ENCODE data around the gene TMC3.

Gene TMC3

DNA sequence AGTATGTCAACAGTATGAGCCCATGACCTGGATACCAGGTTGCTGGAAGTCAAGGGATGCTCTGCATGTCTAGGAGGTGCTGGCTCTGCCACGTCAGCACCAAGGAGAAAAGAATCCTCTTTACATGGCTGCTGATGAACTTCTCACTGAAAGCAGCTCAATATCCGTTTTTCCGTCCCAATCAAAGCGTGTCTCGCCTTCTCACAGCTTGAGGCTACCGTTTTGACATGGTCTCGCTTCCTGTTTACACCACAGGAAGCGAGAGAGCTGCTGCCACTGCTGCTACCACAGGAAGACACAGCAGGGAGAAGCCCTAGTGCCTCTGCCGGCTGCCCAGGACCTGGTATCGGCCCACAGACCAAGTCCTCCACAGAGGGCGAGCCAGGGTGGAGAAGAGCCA lies 77.3 kb downstream of the TMC3 start:
- peaks cover 5% of the 10 kb centered on the region; the same call in 1 of the 2 replicates for H3K4me1 ChIP-seq (ENCODE audit: insufficient read depth, low read length)
- WGBS, result 77% methylated on average over 11 of the region's 11 CpGs

DNA sequence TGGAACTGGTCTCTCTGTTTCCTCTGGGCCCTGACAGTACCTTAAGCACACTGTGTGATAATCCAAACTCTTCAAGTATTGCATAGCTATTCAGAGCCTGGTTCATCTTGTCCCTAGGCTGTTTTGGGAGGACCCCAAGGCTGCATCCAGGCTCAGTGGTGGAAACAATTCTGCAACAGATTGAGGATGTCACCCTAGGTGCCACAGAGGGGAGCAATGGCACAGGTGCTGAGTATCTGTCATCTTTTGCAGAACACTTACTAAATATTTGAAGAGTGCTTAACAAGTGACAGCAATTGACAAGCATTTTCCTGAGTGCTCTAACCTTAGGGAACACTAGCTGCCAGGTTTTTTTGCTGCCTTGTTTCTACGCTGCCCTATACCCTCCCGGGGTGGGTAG lies 77.8 kb downstream of the TMC3 start:
- H3K9ac ChIP-seq (ENCODE audit: low read depth, low read length), result no peak overlapping the region

More for the DNA sequence above, 77.3 kb downstream of the TMC3 start:
- H3K4me3 ChIP-seq (ENCODE audit: low read length), result no peak overlapping the region
- H3K27ac ChIP-seq (ENCODE audit: low read depth, low read length), result no peak overlapping the region
- H3K9me3 ChIP-seq (ENCODE audit: insufficient read depth, low read depth, low read length), result no peaks in the 10 kb centered on the region
- no peak overlapping the region for H3K9ac ChIP-seq (ENCODE audit: low read depth, low read length)
- no peaks in the 10 kb centered on the region for H3K27me3 ChIP-seq (ENCODE audit: insufficient read depth, low read length)
- H3K36me3 ChIP-seq (ENCODE audit: insufficient read depth, low read length), result no peaks in the 10 kb centered on the region

GRCh38 chr15:81295486-81296121 lies 78.4 kb downstream of the TMC3 start:
- peaks cover 5% of the 10 kb centered on the region; the same call in 1 of the 2 replicates for H3K4me1 ChIP-seq (ENCODE audit: insufficient read depth, low read length)
- no peak overlapping the region for H3K27ac ChIP-seq (ENCODE audit: low read depth, low read length)
- no peaks in the 10 kb centered on the region for H3K27me3 ChIP-seq (ENCODE audit: insufficient read depth, low read length)
- H3K9me3 ChIP-seq (ENCODE audit: insufficient read depth, low read depth, low read length), result no peaks in the 10 kb centered on the region
- H3K4me3 ChIP-seq (ENCODE audit: low read length), result no peak overlapping the region
- H3K9ac ChIP-seq (ENCODE audit: low read depth, low read length), result no peak overlapping the region
- 95% methylated on average over 5 of the region's 5 CpGs for WGBS
- no peaks in the 10 kb centered on the region for H3K36me3 ChIP-seq (ENCODE audit: insufficient read depth, low read length)

More for the DNA sequence above, 77.8 kb downstream of the TMC3 start:
- Histone ChIP-seq H3K27me3 (ENCODE audit: insufficient read depth, low read length) (no peaks in the 10 kb centered on the region), H3K27ac (ENCODE audit: low read depth, low read length) (no peak overlapping the region), H3K4me3 (ENCODE audit: low read length) (no peak overlapping the region), H3K36me3 (ENCODE audit: insufficient read depth, low read length) (no peaks in the 10 kb centered on the region), H3K9me3 (ENCODE audit: insufficient read depth, low read depth, low read length) (no peaks in the 10 kb centered on the region), H3K4me1 (ENCODE audit: insufficient read depth, low read length) (peaks cover 5% of the 10 kb centered on the region; the same call in 1 of the 2 replicates)
- 87% methylated on average over 2 of the region's 2 CpGs for WGBS

DNA sequence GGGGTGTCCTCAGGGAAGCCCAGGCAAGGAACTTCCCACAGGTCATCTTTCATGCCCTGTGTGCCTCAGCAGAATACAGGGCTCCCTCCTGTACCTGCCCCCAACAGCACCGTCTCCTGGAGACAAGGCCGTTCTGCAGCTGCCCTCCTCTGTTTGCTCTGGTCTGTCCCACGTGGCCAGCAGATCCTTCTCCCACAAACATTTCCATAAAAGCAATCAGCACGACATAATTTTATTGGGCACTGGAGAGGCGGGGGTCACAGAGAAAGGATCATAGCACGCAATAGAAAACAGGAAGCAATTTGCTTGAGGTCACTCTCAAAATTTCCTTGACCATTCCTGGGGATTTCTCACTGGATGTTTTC lies 79.5 kb downstream of the TMC3 start:
- 72% methylated on average over 6 of the region's 6 CpGs for WGBS
- no peaks in the 10 kb centered on the region for H3K9me3 ChIP-seq (ENCODE audit: insufficient read depth, low read depth, low read length)
- no peaks in the 10 kb centered on the region for H3K27me3 ChIP-seq (ENCODE audit: insufficient read depth, low read length)
- no peak overlapping the region for H3K9ac ChIP-seq (ENCODE audit: low read depth, low read length)
- H3K27ac ChIP-seq (ENCODE audit: low read depth, low read length), result no peak overlapping the region
- H3K4me3 ChIP-seq (ENCODE audit: low read length), result no peak overlapping the region
- no peaks in the 10 kb centered on the region for H3K36me3 ChIP-seq (ENCODE audit: insufficient read depth, low read length)
- peaks cover 5% of the 10 kb centered on the region; the same call in 1 of the 2 replicates for H3K4me1 ChIP-seq (ENCODE audit: insufficient read depth, low read length)

DNA sequence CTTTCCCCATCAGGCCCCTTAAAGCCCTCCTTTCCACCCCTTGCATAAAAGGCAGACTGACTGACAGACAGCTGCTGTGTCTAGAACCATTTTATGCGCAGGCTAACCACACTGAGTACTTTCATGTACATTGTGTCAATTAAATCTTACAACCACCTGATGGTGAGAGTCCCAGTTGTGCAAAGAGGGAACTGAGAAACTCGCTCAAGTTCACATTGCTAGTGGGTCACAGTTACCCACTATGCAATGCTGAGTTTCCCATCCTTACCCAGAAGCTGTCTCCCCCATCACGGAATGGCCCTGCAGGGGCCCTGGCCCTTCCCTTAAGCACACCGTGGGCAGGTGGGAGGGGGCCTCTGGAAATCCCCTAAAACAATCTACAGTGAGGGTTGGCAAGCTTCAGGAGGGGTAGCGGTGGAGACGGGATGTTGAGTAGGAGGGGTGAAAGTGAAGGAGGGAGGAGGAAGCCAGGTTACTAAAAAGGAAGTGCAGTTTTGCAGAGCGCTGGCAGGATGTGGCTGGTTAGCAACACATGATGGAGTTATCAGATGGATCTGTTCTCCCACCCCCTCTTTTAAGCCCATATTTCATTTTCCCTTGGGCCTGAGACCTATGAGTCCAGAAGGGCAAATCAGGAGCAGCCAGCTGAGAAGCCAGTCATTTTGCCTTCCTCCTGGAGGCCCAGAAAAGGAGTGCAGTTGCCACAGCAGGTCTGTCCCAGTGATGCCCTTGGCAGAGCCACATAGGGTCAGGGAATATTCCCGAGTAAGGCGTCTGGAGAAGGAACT lies 80.1 kb downstream of the TMC3 start:
- no peak overlapping the region for H3K4me3 ChIP-seq (ENCODE audit: low read length)
- H3K27ac ChIP-seq (ENCODE audit: low read depth, low read length), result no peak overlapping the region
- no peaks in the 10 kb centered on the region for H3K9me3 ChIP-seq (ENCODE audit: insufficient read depth, low read depth, low read length)
- 75% methylated on average over 9 of the region's 9 CpGs for WGBS
- H3K4me1 ChIP-seq (ENCODE audit: insufficient read depth, low read length), result peaks cover 5% of the 10 kb centered on the region; the same call in 1 of the 2 replicates
- H3K9ac ChIP-seq (ENCODE audit: low read depth, low read length), result no peak overlapping the region
- H3K27me3 ChIP-seq (ENCODE audit: insufficient read depth, low read length), result no peaks in the 10 kb centered on the region
- H3K36me3 ChIP-seq (ENCODE audit: insufficient read depth, low read length), result no peaks in the 10 kb centered on the region

- H3K4me1 ChIP-seq (ENCODE audit: insufficient read depth, low read length), result peaks cover 5% of the 10 kb centered on the region; the same call in 1 of the 2 replicates
- H3K9ac ChIP-seq (ENCODE audit: low read depth, low read length), result no peak overlapping the region
- no peaks in the 10 kb centered on the region for H3K36me3 ChIP-seq (ENCODE audit: insufficient read depth, low read length)
- no peaks in the 10 kb centered on the region for H3K27me3 ChIP-seq (ENCODE audit: insufficient read depth, low read length)
- WGBS, result 93% methylated on average over 12 of the region's 12 CpGs
- H3K27ac ChIP-seq (ENCODE audit: low read depth, low read length), result no peak overlapping the region
- H3K4me3 ChIP-seq (ENCODE audit: low read length), result no peak overlapping the region
- H3K9me3 ChIP-seq (ENCODE audit: insufficient read depth, low read depth, low read length), result no peaks in the 10 kb centered on the region
Measured at GRCh38 chr15:81292523-81293001, 81.5 kb downstream of the TMC3 start.

DNA sequence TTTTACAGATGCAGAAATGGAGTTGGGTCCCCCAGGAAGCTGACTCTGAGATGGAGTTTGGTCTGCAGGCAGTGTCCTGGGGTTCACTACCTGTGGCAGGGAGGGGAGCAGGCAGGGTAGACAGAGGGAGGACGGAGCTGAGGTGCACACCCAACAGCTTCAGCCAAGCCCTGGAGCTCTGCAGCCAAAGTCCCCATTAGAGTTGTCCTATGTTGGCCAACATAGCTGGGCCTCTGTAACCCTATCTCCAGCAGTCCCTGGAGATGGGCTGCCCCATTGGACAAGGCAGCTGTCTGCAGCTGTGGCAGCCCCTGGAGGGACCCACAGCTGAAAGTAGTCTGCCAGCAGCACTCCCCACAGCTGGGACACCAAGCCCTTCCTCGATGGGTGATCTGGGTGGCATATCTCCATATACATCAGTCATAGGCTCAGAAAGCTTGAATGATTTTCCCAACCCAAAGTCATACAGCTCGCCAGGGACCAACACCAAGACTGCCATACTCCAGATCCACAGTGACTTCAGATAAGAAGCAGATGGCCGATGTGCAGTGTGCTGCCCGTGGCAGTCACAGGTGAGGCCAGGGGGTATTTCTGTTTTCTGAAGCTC lies 82.0 kb downstream of the TMC3 start:
- H3K9ac ChIP-seq (ENCODE audit: low read depth, low read length), result no peak overlapping the region
- WGBS, result 93% methylated on average over 5 of the region's 5 CpGs
- peaks cover 5% of the 10 kb centered on the region; the same call in 1 of the 2 replicates for H3K4me1 ChIP-seq (ENCODE audit: insufficient read depth, low read length)
- no peak overlapping the region for H3K4me3 ChIP-seq (ENCODE audit: low read length)
- H3K36me3 ChIP-seq (ENCODE audit: insufficient read depth, low read length), result no peaks in the 10 kb centered on the region
- no peaks in the 10 kb centered on the region for H3K27me3 ChIP-seq (ENCODE audit: insufficient read depth, low read length)
- no peaks in the 10 kb centered on the region for H3K9me3 ChIP-seq (ENCODE audit: insufficient read depth, low read depth, low read length)
- H3K27ac ChIP-seq (ENCODE audit: low read depth, low read length), result no peak overlapping the region

- WGBS, result 93% methylated on average over 3 of the region's 4 CpGs
- Histone ChIP-seq H3K9me3 (ENCODE audit: insufficient read depth, low read depth, low read length) (no peaks in the 10 kb centered on the region), H3K36me3 (ENCODE audit: insufficient read depth, low read length) (no peaks in the 10 kb centered on the region), H3K4me1 (ENCODE audit: insufficient read depth, low read length) (peaks cover 5% of the 10 kb centered on the region; the same call in 1 of the 2 replicates), H3K27ac (ENCODE audit: low read depth, low read length) (no peak overlapping the region), H3K9ac (ENCODE audit: low read depth, low read length) (no peak overlapping the region), H3K4me3 (ENCODE audit: low read length) (no peak overlapping the region), H3K27me3 (ENCODE audit: insufficient read depth, low read length) (no peaks in the 10 kb centered on the region)
Measured at GRCh38 chr15:81289910-81290309, 84.1 kb downstream of the TMC3 start.

DNA sequence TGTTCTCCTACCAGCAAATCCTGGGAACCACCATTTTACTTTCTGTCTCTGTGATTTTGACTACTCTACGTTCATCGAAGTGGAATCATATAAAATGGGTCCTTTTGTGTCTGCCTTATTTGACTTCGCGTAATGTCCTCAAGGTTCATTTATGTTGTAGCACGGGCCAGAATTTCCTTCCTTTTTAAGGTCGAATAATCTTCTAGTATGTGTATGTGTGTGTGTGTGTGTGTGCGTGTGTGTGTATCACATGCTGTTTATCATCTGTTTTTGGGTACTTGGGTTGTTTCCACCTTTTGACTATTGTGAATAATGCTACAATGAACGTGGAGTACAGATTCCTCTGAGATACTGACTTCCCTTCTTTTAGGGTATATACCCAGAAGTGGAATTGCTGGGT lies 85.4 kb downstream of the TMC3 start:
- H3K36me3 ChIP-seq (ENCODE audit: insufficient read depth, low read length), result no peaks in the 10 kb centered on the region
- H3K27me3 ChIP-seq (ENCODE audit: insufficient read depth, low read length), result no peaks in the 10 kb centered on the region
- no peak overlapping the region for H3K9ac ChIP-seq (ENCODE audit: low read depth, low read length)
- H3K4me3 ChIP-seq (ENCODE audit: low read length), result no peak overlapping the region
- H3K4me1 ChIP-seq (ENCODE audit: insufficient read depth, low read length), result no peaks in the 10 kb centered on the region
- no peak overlapping the region for H3K27ac ChIP-seq (ENCODE audit: low read depth, low read length)
- no peaks in the 10 kb centered on the region for H3K9me3 ChIP-seq (ENCODE audit: insufficient read depth, low read depth, low read length)
- WGBS, result 92% methylated on average over 8 of the region's 8 CpGs

DNA sequence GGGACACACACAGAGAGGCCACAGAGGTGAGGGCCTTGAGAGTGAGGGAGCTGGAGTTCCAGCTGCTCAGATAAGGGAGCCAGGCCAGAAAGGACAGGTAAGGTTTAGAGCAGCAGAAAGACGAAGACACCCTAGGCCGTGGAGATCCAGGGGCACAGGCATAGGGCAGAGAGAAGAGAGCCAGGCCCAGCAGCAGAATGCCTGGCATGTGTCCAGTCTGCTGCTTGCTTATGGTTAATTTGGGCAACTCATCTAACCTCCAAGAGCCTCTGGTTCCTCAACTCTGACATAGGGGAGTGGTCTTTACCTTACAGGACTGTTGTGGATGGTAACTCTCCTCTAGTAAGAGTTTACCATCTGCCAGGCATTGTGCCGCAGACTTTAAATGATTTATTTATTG lies 86.0 kb downstream of the TMC3 start:
- WGBS, result 93% methylated on average over 2 of the region's 3 CpGs
- H3K27me3 ChIP-seq (ENCODE audit: insufficient read depth, low read length), result no peaks in the 10 kb centered on the region
- H3K27ac ChIP-seq (ENCODE audit: low read depth, low read length), result no peak overlapping the region
- no peaks in the 10 kb centered on the region for H3K4me1 ChIP-seq (ENCODE audit: insufficient read depth, low read length)
- H3K9me3 ChIP-seq (ENCODE audit: insufficient read depth, low read depth, low read length), result no peaks in the 10 kb centered on the region
- no peak overlapping the region for H3K4me3 ChIP-seq (ENCODE audit: low read length)
- no peaks in the 10 kb centered on the region for H3K36me3 ChIP-seq (ENCODE audit: insufficient read depth, low read length)
- no peak overlapping the region for H3K9ac ChIP-seq (ENCODE audit: low read depth, low read length)

- Histone ChIP-seq H3K27ac (ENCODE audit: low read depth, low read length) (no peak overlapping the region), H3K36me3 (ENCODE audit: insufficient read depth, low read length) (no peaks in the 10 kb centered on the region), H3K4me1 (ENCODE audit: insufficient read depth, low read length) (no peaks in the 10 kb centered on the region), H3K4me3 (ENCODE audit: low read length) (no peak overlapping the region), H3K27me3 (ENCODE audit: insufficient read depth, low read length) (no peaks in the 10 kb centered on the region), H3K9ac (ENCODE audit: low read depth, low read length) (no peak overlapping the region), H3K9me3 (ENCODE audit: insufficient read depth, low read depth, low read length) (no peaks in the 10 kb centered on the region)
- 82% methylated on average over 2 of the region's 2 CpGs for WGBS
Measured at GRCh38 chr15:81286621-81287121, 87.3 kb downstream of the TMC3 start.

Measured in HUES64 (cell line).